NCI-H526 (cell line): ENCODE measurements around the gene FPGS.

ENCODE experiments used
- DNase-seq, 2 experiments: peaks; one replicate each; lab custom pipeline; 2025; lab: John Stamatoyannopoulos, UW

Gene FPGS

DNA sequence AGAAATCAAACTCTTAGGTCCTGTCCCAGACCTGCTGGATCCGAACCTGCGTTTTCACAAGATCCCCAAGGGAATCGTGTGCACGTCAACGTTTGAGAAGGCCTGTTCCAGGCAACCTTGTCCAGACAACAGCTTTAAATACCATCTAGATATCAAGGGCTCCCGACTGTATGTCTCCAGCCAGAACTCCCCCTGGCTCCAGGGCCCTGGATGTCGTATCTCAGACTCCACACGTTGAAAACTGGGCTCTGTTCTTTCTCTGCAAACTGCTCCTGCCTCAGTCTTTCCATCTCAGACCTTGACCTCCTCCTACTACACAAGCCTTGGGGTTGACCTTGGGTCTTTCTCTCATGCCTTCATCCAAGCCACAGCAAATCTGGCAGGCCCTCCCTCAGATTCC, 57.6 kb downstream of the FPGS start:
- no peak for DNase-seq

DNA sequence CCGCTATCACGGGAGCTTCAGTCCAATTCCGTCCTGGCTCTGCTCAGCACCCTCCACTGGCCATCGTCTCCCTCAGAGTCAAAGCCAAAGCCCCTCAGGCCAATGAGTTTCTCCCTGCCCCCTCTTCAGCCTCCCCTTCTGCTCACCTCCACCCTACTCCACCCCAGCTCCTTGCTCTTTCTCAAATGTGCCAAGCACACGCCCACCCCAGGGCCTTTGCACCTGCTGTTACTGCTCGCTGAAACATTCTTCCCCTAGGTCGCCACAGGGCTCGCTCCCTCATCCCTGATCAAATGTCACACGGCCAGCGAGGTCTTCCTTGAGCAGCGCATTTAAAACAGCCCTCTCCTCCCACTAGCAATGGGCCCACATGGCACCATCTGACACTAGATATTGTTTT, 58.1 kb downstream of the FPGS start:
- no peak for DNase-seq

DNA sequence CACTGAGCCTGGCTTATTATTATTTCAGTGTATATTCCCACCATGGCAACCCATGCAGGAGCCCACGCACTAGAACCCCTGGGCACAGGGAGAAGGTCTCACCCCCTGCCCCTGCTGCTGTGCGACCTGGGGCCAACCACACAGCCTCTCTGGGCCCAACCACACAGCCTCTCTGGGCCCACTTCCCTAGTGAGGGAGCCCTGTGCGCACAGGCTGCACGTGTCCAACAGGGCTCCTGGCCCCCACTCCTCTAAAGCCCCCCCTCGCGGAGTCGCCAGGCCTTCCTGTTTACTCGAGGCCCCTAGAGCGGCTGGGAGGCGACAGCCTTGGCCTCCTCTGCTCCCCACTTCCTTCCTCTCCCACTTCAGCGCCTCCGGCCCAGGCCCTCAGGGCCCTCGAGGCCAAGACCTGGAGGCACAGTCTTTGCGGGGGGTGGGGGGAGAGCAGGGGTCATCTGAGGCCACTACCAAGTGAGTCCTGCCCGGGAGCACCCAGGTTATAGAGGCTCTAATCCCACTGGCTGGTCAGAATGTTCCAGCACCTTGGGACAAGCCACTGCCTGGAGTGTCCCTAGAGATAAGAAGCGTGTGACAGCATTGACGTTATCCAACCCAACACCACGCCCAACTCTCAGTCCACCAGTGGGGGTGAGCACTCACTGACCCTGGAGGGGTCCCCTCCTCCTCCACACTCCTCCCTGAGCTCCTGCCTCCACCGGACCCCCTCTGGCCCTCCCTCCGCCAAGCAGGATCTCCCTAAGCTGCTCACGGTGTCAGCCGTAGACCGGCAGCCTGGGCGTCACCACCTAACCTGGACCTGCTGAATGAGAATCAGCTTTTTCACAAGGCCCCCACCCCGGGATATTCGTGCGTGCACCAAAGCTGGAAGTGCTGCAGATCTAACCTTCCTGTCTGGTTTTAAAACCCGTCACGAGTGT, 59.7 kb downstream of the FPGS start:
- DNase-seq: no peak

DNA sequence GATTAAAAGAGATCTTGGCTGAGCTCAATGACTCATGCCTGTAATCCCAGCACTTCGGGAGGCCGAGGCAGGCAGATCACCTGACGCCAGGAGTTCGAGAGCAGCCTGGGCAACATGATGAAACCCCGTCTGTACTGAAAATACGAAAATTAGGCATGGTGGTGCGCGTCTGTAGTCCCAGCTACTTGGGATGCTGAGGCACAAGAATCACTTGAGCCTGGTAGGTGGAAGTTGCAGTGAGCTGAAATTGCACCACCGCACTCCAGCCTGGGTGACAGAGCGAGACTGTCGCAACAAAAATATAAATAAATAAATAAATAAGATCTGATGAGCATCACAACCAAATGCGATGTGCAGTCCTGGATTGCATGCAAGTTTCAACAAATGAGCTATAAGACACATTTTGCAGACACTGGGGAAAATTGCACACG, 60.5 kb downstream of the FPGS start:
- DNase-seq: no peak
